Adrenal gland (tissue), 5 donors: ENCODE data around the gene DPM3.
"Not testable (repeated sequence)": the region's sequence is repeated elsewhere in the genome, so short reads cannot be mapped to it uniquely, and the experiment has no call there.

Experiments
- POLR2A ChIP-seq, 2 donors: fragments of 450-650 bp; IDR thresholded peaks; one replicate each; pipeline ENCODE4 v1.6.1; 2017; ENCODE audit warnings: antibody characterized with exemption in 2 of 2, mild to moderate bottlenecking in 2 of 2, moderate library complexity in 1 of 2
- TF ChIP-seq, protein P1 (sequence below), 6 experiments: fragments of 450-650 bp in 4 of 6; fragments of 200-600 bp in 2 of 6; sonication (generic) in 1 of 6; IDR thresholded peaks; 1 replicate in 5 of 6; 2 replicates in 1 of 6; pipeline versions ENCODE4 v1.5.1 to v1.8.0; 2016 to 2021; ENCODE audit warnings: antibody characterized with exemption in 6 of 6, mild to moderate bottlenecking in 2 of 6, moderate library complexity in 1 of 6
- donor health status: DM: no; HTN: no; CAD: no.

- TF ChIP-seq, protein P1, sequence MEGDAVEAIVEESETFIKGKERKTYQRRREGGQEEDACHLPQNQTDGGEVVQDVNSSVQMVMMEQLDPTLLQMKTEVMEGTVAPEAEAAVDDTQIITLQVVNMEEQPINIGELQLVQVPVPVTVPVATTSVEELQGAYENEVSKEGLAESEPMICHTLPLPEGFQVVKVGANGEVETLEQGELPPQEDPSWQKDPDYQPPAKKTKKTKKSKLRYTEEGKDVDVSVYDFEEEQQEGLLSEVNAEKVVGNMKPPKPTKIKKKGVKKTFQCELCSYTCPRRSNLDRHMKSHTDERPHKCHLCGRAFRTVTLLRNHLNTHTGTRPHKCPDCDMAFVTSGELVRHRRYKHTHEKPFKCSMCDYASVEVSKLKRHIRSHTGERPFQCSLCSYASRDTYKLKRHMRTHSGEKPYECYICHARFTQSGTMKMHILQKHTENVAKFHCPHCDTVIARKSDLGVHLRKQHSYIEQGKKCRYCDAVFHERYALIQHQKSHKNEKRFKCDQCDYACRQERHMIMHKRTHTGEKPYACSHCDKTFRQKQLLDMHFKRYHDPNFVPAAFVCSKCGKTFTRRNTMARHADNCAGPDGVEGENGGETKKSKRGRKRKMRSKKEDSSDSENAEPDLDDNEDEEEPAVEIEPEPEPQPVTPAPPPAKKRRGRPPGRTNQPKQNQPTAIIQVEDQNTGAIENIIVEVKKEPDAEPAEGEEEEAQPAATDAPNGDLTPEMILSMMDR (IDR thresholded peaks at IDR 0.05): not testable (repeated sequence)
- TF ChIP-seq POLR2A (IDR thresholded peaks at IDR 0.05): not testable (repeated sequence)
Observed at GRCh38 chr1:155162631-155163030, 22.3 kb upstream of the DPM3 start.
